AG10803 (cell line): ENCODE results near the gene ABHD17A.

ENCODE experiments used
- DNase-seq: peaks from one replicate; pipeline ENCODE4 v3.0.0; 2010; ENCODE audit warnings: low read depth
- H3K4me3 ChIP-seq: 2 replicates; pipeline ENCODE4 v1.5.1; 2011; ENCODE audit warnings: mild to moderate bottlenecking, low read length, control low read depth
- TF ChIP-seq, protein P1 (sequence below): conservative IDR thresholded peaks from 2 replicates; pipeline ENCODE4 v1.5.1; 2011; ENCODE audit warnings: mild to moderate bottlenecking, low read length, control low read depth, inconsistent platforms

The ABHD17A gene

DNA sequence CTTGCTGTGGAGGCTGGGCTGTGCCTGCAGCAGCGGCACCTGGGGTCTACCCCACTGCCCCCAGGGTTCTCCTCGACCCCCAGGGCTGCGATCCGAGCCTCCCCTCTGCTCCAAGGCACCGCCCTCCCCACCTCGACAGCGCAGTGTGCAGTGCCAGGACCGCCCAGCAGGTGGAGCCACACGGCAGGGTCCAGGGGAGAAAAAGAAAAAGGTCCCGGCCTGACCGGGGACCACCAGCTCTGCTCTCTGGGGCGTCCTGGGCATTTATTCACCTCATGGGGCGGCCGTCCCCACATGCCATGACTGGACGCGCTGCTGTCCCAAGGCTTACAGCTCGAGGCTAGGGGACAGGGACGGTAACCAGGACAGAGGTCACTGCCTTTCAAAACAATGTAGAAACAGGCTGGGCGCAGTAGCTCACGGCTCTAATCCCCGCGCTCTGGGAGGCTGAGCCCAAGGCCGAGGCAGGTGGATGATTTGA, 47.6 kb downstream of the ABHD17A start:
- H3K4me3 ChIP-seq = no peak overlapping the region
- TF ChIP-seq, protein P1, sequence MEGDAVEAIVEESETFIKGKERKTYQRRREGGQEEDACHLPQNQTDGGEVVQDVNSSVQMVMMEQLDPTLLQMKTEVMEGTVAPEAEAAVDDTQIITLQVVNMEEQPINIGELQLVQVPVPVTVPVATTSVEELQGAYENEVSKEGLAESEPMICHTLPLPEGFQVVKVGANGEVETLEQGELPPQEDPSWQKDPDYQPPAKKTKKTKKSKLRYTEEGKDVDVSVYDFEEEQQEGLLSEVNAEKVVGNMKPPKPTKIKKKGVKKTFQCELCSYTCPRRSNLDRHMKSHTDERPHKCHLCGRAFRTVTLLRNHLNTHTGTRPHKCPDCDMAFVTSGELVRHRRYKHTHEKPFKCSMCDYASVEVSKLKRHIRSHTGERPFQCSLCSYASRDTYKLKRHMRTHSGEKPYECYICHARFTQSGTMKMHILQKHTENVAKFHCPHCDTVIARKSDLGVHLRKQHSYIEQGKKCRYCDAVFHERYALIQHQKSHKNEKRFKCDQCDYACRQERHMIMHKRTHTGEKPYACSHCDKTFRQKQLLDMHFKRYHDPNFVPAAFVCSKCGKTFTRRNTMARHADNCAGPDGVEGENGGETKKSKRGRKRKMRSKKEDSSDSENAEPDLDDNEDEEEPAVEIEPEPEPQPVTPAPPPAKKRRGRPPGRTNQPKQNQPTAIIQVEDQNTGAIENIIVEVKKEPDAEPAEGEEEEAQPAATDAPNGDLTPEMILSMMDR = peak; percentile 80
- no peak for DNase-seq

DNA sequence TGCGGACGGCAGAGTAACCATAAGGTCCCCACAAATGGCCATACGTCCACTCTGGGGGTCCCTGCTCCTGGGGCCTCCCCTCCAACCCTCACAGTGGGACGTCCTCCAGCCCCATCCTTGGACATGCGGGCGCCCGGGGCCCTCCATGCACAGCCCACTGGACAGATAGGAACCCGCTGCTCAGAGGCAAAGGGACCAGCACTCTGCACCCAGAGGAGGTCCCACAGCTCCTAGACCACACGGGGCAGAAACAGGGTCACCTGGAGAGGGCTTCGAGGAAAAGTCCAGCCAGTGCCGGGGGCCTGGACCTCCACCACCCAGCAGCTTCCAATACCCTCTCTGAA, 48.1 kb downstream of the ABHD17A start:
- TF ChIP-seq, protein P1 = no peak
- H3K4me3 ChIP-seq = no peak overlapping the region
- no peak for DNase-seq

DNA sequence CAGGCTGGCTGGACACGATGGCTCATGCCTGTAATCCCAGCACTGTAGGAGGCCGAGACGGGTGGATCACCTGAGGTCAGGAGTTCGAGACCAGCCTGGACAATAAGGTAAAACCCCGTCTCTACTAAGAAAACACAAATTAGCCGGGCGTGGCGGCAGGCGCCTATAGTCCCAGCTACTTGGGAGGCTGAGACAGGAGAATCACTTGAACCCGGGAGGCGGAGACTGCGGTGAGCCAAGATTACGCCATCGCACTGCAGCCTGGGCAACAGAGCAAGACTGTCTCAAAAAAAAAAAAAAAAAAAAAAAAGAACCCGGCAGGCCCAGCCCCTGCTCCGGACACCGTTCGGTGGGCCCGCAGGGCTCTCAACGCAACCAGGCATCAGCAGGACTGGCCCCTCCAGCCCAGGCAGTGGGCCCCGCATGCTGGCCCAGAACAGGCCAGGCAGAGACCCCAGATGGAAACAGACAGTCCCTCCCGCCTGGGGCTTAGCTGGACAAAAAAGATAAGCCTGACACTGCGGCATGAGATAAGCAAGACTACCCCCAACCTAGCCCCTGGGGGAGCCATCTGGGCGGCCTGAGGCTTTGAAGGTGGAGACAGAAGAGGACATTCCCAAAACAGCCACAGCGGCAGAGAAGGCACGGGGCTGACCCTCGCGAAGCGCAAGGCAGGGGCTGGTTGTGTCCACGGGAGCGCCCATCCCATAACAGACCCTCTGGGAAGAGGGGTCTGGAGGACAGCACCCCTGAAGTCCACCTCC, 48.7 kb downstream of the ABHD17A start:
- no peak for DNase-seq
- TF ChIP-seq, protein P1 = no peak
- H3K4me3 ChIP-seq = no peak overlapping the region

DNA sequence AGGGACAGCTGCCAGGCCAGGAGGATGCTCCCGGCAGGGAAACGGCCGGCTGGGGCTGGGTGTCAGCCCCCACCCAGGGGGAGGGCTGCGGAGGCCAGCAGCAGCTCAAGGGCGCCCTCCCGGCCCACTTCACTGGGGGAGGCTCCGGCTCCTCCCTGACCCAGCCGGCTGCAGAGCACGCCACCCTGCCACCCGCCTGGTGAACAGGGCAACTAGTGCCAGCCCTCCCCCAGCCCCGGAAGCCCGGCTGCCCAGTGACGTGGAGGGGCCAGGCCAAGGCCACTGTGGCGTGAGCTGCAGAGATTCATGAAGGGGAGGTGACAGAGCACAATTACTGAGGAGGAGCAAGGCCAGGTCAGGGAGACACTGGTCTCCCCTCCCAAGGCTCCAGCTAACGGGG, 51.8 kb downstream of the ABHD17A start:
- H3K4me3 ChIP-seq = no peak overlapping the region
- TF ChIP-seq, protein P1 = no peak
- no peak for DNase-seq

DNA sequence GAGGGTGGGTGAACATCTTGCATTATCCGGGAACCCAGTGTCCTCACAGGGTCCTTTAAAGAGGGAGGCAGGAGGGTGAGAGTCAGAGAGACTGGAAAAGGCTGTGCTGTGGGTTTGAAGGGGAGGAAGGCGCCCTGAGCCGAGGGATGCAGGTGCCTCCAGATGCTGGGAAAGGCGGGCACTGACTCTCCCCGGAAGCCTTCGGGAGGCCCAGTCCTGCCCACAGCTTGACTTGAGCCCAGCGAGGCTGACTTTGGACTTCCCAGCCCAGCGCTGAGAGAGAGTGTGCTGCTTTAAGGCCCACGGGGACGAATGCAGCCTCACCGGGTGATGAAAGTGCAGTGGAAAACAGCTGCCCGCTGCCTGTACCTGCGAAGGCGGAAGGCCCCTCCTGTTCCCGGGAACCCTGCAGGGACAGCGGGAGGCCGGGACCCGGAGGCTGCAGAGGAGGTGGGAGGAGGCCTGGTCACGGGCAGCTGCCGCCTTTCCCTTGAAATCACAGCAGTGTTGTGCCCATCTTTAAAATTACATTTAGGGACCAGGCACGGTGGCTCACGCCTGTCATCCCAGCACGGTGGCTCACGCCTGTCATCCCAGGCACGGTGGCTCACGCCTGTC, 53.1 kb downstream of the ABHD17A start:
- H3K4me3 ChIP-seq = no peak overlapping the region
- TF ChIP-seq, protein P1 = no peak
- DNase-seq = no peak

DNA sequence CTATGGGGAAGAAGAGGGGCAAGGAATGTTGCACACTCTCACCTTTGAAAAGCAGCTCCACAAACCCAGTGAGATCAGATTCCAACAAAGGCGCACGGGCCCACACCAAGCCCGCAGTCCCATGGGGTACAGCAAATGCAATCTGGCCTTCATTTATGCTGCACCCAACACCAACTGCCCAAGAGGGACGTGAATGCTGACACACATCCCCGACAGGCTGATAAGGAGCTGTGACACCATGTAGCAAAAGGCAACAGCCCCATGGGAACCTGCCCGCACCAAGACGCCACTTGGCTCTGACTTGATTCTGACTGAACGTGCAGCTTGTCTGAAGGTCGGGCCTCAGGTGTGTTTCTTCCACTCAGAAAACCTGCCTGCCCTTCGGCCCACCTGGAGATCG, 54.3 kb downstream of the ABHD17A start:
- TF ChIP-seq, protein P1 = no peak
- no peak overlapping the region for H3K4me3 ChIP-seq
- no peak for DNase-seq

DNA sequence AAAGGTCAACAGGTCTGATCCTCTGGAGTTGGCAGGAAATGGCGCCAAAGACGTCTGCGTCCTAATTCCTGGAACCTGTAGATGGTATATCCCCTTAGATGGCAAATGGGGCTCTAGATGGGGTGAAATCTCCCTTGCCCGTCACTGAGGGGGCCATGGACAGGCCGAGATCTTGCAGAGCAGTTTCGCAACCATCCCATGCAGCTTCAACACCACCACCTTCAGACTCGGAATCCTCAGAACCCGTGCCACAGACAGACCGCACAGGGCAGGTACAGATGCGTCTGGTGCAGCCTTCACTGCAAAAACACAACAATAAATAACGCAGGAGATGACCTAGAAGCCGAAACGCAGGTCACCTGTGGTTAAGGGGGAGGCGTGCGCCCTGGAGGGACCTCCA, 54.7 kb downstream of the ABHD17A start:
- TF ChIP-seq, protein P1 = no peak
- DNase-seq = no peak
- no peak overlapping the region for H3K4me3 ChIP-seq
